ENCODE measurements around the gene ADISSP. TPM values are rescaled to one million over a fixed set of nuclear protein-coding genes. Genes with fewer than 3 reads are reported as not detected.

The ADISSP gene
- total and polyA plus RNA-seq, 7 experiments from 2014 or later = 14.0 to 27.4 (median 20.7) TPM

DNA sequence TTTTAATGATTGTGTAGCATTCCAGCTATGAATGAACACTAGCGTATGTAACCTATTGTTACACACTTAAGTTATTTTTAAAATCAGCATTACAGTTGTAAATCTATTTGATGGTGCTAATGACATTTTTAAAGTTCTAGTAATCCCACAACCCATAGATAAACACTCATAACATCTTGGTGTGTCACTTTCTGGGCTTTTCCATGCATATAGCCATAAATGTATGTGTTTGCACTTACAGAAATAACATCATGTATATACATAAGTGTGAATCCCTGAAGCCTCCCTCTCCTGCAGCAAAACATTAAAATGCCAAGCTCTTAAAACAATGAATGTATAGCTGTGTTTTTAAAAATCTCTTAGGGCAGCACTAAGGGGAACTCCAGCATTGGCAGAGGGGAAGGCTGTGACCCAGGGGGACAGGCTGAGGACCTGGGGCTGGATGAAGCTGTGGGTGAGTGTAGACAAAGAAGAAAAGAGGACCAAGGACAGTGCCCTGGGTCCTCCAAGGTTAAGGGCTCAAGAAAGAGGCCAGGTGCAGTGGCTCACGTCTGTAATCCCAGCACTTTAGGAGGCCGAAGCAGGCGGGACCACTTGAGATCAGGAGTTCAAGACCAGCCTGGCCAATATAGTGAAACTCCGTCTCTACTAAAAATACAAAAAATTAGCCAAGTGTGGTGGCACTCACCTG is 19.9 kb upstream of the ADISSP start:
- Mint-ChIP-seq H3K9me3 (peaks cover 0 to 1% (median 0%) of the 10 kb centered on the region in 11 donors), H3K36me3 (peaks cover 0 to 5% (median 0%) of the 10 kb centered on the region in 5 donors), H3K4me3 (peak overlapping the region; percentile 60 to 80 (median 72)), H3K27ac (peak overlapping the region; percentile 28 to 82 (median 72)), H3K4me1 (peaks cover 28 to 41% (median 38%) of the 10 kb centered on the region in 7 donors), H3K27me3 (peaks cover 0 to 12% (median 0%) of the 10 kb centered on the region in 5 donors)
- POLR2A ChIA-PET = interaction anchor here (1.1 to 6.0 kb wide), 7 partner anchors 9 to 66 kb away, joined by 3 to 85 read pairs (median 8); partner anchors contain the start of genes ADISSP and AP5S1
- H3K9me3 ChIP-seq (ENCODE audit: control insufficient read depth in 2 of 3, low read length in 3 of 3) = no peaks in the 10 kb centered on the region
- ATAC-seq (no peak), DNase-seq (no peak)
- peaks cover 0 to 7% (median 0%) of the 10 kb centered on the region in 3 experiments for H3K36me3 ChIP-seq (ENCODE audit: control insufficient read depth in 2 of 3, insufficient read depth in 3 of 3, low read length in 3 of 3)
- H3K27ac ChIP-seq (ENCODE audit: low read depth, low read length) = peak overlapping the region; percentile 55
- no peaks in the 10 kb centered on the region for H3K27me3 ChIP-seq (ENCODE audit: control insufficient read depth in 2 of 2, insufficient read depth in 2 of 2, low read length in 2 of 2)
- CTCF ChIA-PET = interaction anchor here (0.7 to 8.4 kb wide), 10 partner anchors 9 to 298 kb away, joined by 3 to 82 read pairs (median 4); partner anchors contain the start of genes AP5S1 and CDC25B
- intact Hi-C loops (cut with micrococcal nuclease) = loop anchor here (1.0 to 2.0 kb wide), 3 partner anchors 9 to 101 kb away; partner anchors contain the start of genes CDC25B (in 1 of the 2), MAVS (in 1 of the 2) and PANK2 (in 1 of the 2)
- H3K4me1 ChIP-seq (ENCODE audit: control insufficient read depth in 2 of 2, insufficient read depth in 2 of 2, low read length in 2 of 2) = peaks cover 7 to 9% of the 10 kb centered on the region in 2 donors
- peak overlapping the region; percentile 29 for H3K4me3 ChIP-seq (ENCODE audit: low read length)

DNA sequence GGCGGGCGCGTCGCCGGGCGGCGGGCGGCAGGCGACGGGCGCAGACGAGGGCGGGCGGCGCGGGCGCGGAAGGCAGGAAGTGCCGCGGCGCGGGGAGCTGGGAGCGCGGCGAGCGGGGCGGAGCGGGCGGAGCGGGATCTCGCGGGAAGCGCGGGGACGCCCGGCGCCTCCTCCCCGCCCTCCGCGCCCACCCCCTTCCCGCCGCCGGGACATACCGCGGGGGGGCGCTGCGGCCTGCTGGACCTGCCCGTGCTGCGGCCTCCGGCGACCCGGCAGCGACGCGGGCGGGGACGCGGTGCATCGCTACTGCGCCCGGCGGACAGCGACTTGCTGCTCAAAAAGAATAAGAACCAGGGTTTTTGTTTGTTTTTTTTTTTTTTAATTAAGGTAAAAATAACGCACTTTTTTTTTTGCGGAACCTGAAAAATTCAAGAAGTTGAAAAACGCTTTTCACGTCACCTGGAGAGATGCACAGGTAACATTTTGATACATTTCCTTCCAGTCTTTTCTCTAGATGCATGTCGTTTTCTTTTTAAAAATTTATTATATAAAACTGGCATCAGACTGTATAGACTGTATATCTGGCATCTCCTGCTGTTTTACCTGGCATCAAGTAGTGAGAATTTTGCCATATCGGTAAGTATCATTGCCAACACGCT is 19.2 kb upstream of the ADISSP start, which contains the start of gene CENPB:
Gene CENPB (minus strand): TSS at position 76 of the 659 bp plus-strand sequence. CDS start 257 bp downstream, outside the sequence.
- peaks cover 0 to 1% (median 0%) of the 10 kb centered on the region in 11 donors for H3K9me3 Mint-ChIP-seq
- peaks cover 30 to 45% (median 41%) of the 10 kb centered on the region in 7 donors for H3K4me1 Mint-ChIP-seq
- peaks cover 0 to 12% (median 0%) of the 10 kb centered on the region in 5 donors for H3K27me3 Mint-ChIP-seq
- H3K36me3 Mint-ChIP-seq = peaks cover 0 to 5% (median 0%) of the 10 kb centered on the region in 5 donors
- ChIA-PET POLR2A (interaction anchor here (0.8 to 6.0 kb wide), 10 partner anchors 8 to 222 kb away, joined by 3 to 85 read pairs (median 6); partner anchors contain the start of genes ADISSP, AP5S1 and CDC25B), CTCF (interaction anchor here (0.7 to 8.4 kb wide), 12 partner anchors 9 to 299 kb away, joined by 3 to 82 read pairs (median 4); partner anchors contain the start of genes AP5S1 and CDC25B)
- no peaks in the 10 kb centered on the region for H3K27me3 ChIP-seq (ENCODE audit: control insufficient read depth in 2 of 2, insufficient read depth in 2 of 2, low read length in 2 of 2)
- H3K4me3 Mint-ChIP-seq = peak within 1 kb of the TSS; percentile 76 to 87 (median 83)
- peaks cover 7 to 9% of the 10 kb centered on the region in 2 donors for H3K4me1 ChIP-seq (ENCODE audit: control insufficient read depth in 2 of 2, insufficient read depth in 2 of 2, low read length in 2 of 2)
- peak within 1 kb of the TSS; percentile 51 to 90 (median 76) for H3K27ac Mint-ChIP-seq
- intact Hi-C loops (cut with micrococcal nuclease) = loop anchor here (1.0 to 2.0 kb wide), 10 partner anchors 10 to 299 kb away; partner anchors contain the start of genes AP5S1 (in 2 of the 2), CDC25B (in 2 of the 2), MAVS (in 2 of the 2) and PANK2 (in 1 of the 2)
- peak; percentile 74 to 98 (median 88) for DNase-seq
- H3K9me3 ChIP-seq (ENCODE audit: control insufficient read depth in 2 of 3, low read length in 3 of 3) = no peaks in the 10 kb centered on the region
- peak; percentile 96 for ATAC-seq
- H3K36me3 ChIP-seq (ENCODE audit: control insufficient read depth in 2 of 3, insufficient read depth in 3 of 3, low read length in 3 of 3) = peaks cover 0 to 7% (median 0%) of the 10 kb centered on the region in 3 experiments
- peak within 1 kb of the TSS; percentile 62 for H3K27ac ChIP-seq (ENCODE audit: low read depth, low read length)
- H3K4me3 ChIP-seq (ENCODE audit: low read length) = peak within 1 kb of the TSS; percentile 29

GRCh38 chr20:3786126-3786484 is 18.6 kb upstream of the ADISSP start:
- intact Hi-C loops (cut with micrococcal nuclease) = loop anchor here (1.0 to 2.0 kb wide), 10 partner anchors 10 to 299 kb away; partner anchors contain the start of genes AP5S1 (in 2 of the 2), MAVS (in 2 of the 2), CDC25B (in 1 of the 2) and PANK2 (in 1 of the 2)
- Histone ChIP-seq H3K4me3 (ENCODE audit: low read length) (no peak overlapping the region), H3K27me3 (ENCODE audit: control insufficient read depth in 2 of 2, insufficient read depth in 2 of 2, low read length in 2 of 2) (no peaks in the 10 kb centered on the region), H3K36me3 (ENCODE audit: control insufficient read depth in 2 of 3, insufficient read depth in 3 of 3, low read length in 3 of 3) (peaks cover 0 to 7% (median 0%) of the 10 kb centered on the region in 3 experiments), H3K9me3 (ENCODE audit: control insufficient read depth in 2 of 3, low read length in 3 of 3) (no peaks in the 10 kb centered on the region), H3K4me1 (ENCODE audit: control insufficient read depth in 2 of 2, insufficient read depth in 2 of 2, low read length in 2 of 2) (peaks cover 9 to 10% of the 10 kb centered on the region in 2 donors), H3K27ac (ENCODE audit: low read depth, low read length) (peak overlapping the region; percentile 62)
- CTCF ChIA-PET = interaction anchor here (0.6 to 8.4 kb wide), 8 partner anchors 10 to 299 kb away, joined by 3 to 82 read pairs (median 3); partner anchors contain the start of genes AP5S1 and CDC25B
- ATAC-seq = peak; percentile 35
- POLR2A ChIA-PET = interaction anchor here (0.8 to 6.0 kb wide), 8 partner anchors 8 to 223 kb away, joined by 3 to 85 read pairs (median 6); partner anchors contain the start of genes ADISSP, AP5S1 and CDC25B
- Mint-ChIP-seq H3K4me1 (peaks cover 36 to 51% (median 48%) of the 10 kb centered on the region in 7 donors), H3K27me3 (peaks cover 0 to 7% (median 0%) of the 10 kb centered on the region in 5 donors), H3K4me3 (peak overlapping the region; percentile 76 to 87 (median 83)), H3K27ac (peak overlapping the region; percentile 51 to 90 (median 74)), H3K36me3 (peaks cover 0 to 5% (median 0%) of the 10 kb centered on the region in 5 donors), H3K9me3 (peaks cover 0 to 1% (median 0%) of the 10 kb centered on the region in 11 donors)
- peak in 5 of 9 donors; percentile 30 to 46 (median 43) for DNase-seq

DNA sequence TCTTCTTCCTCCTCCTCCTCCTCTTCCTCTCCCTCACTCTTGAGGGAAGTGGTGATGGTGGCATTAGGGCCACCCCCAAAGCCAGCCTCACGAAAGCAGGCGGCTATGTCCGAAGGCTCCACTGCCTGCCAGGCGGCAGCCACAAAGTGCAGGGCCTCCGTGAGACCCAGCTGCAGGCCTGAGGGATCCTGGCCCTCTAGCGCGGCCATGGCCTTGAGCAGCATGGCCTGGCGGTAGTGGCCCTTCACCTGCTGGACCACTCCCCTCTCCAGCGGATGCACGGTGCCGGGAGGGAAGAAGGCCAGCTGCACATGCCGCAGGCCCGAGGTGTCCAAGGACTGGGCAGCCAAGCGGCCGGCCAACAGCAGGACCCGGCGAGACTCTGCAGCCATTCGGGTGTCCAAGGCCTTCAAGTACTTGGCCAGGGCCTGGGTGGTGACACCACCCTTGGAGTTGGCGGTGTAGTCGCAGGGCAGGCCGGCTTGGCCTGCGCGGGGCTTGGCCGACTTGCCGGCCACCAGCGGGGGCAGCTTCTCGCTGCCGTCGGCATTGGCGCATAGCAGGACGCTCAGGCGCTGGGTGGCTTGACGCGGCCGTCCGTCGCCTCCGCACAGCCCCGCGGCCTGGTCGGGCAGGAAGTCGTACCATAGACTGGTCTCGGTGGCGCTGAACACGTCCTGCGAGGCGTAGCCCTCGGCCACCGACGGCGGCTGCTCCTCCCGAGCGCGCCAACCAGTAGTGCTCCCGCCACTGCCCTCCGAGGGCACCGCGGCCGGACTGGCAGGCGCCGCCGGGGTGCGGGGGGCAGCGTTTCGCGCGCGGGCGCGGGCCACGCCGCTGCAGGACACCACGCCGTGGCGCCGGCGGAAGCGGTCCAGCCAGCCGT is 17.9 kb upstream of the ADISSP start:
- CTCF ChIA-PET = interaction anchor here (0.6 to 8.4 kb wide), 6 partner anchors 17 to 106 kb away, joined by 3 to 82 read pairs (median 4); partner anchors contain the start of gene AP5S1
- Mint-ChIP-seq H3K27ac (peak overlapping the region in 7 of 9 donors; percentile 52 to 84 (median 73)), H3K4me1 (peaks cover 38 to 56% (median 53%) of the 10 kb centered on the region in 7 donors), H3K4me3 (peak overlapping the region in 7 of 10 donors; percentile 18 to 82 (median 57)), H3K36me3 (peaks cover 0 to 5% (median 0%) of the 10 kb centered on the region in 5 donors), H3K27me3 (peaks cover 0 to 9% (median 0%) of the 10 kb centered on the region in 5 donors), H3K9me3 (peaks cover 0 to 1% (median 0%) of the 10 kb centered on the region in 11 donors)
- H3K27ac ChIP-seq (ENCODE audit: low read depth, low read length) = peak overlapping the region; percentile 62
- POLR2A ChIA-PET = interaction anchor here (0.9 to 6.0 kb wide), 7 partner anchors 10 to 70 kb away, joined by 3 to 85 read pairs (median 4); partner anchors contain the start of genes ADISSP, AP5S1 and CDC25B
- no peak overlapping the region for H3K4me3 ChIP-seq (ENCODE audit: low read length)
- H3K27me3 ChIP-seq (ENCODE audit: control insufficient read depth in 2 of 2, insufficient read depth in 2 of 2, low read length in 2 of 2) = no peaks in the 10 kb centered on the region
- H3K36me3 ChIP-seq (ENCODE audit: control insufficient read depth in 2 of 3, insufficient read depth in 3 of 3, low read length in 3 of 3) = peaks cover 0 to 7% (median 0%) of the 10 kb centered on the region in 3 experiments
- intact Hi-C loops (cut with micrococcal nuclease) = loop anchor here (1.0 to 2.0 kb wide), 10 partner anchors 11 to 300 kb away; partner anchors contain the start of genes AP5S1 (in 2 of the 2), MAVS (in 2 of the 2), CDC25B (in 1 of the 2) and PANK2 (in 1 of the 2)
- no peak for ATAC-seq
- peaks cover 12 to 13% of the 10 kb centered on the region in 2 donors for H3K4me1 ChIP-seq (ENCODE audit: control insufficient read depth in 2 of 2, insufficient read depth in 2 of 2, low read length in 2 of 2)
- H3K9me3 ChIP-seq (ENCODE audit: control insufficient read depth in 2 of 3, low read length in 3 of 3) = no peaks in the 10 kb centered on the region
- DNase-seq = no peak

- CTCF ChIA-PET = interaction anchor here (0.7 to 8.4 kb wide), 3 partner anchors 16 to 58 kb away, joined by 3 to 82 read pairs (median 7); partner anchors contain the start of gene AP5S1
- H3K4me3 Mint-ChIP-seq = peak overlapping the region; percentile 18 to 81 (median 54)
- peak overlapping the region; percentile 62 for H3K27ac ChIP-seq (ENCODE audit: low read depth, low read length)
- H3K4me1 Mint-ChIP-seq = peaks cover 38 to 59% (median 56%) of the 10 kb centered on the region in 7 donors
- H3K27me3 ChIP-seq (ENCODE audit: control insufficient read depth in 2 of 2, insufficient read depth in 2 of 2, low read length in 2 of 2) = no peaks in the 10 kb centered on the region
- no peaks in the 10 kb centered on the region for H3K9me3 ChIP-seq (ENCODE audit: control insufficient read depth in 2 of 3, low read length in 3 of 3)
- peaks cover 12 to 13% of the 10 kb centered on the region in 2 donors for H3K4me1 ChIP-seq (ENCODE audit: control insufficient read depth in 2 of 2, insufficient read depth in 2 of 2, low read length in 2 of 2)
- H3K4me3 ChIP-seq (ENCODE audit: low read length) = no peak overlapping the region
- intact Hi-C loops (cut with micrococcal nuclease) = no loop called here
- peaks cover 0 to 7% (median 0%) of the 10 kb centered on the region in 3 experiments for H3K36me3 ChIP-seq (ENCODE audit: control insufficient read depth in 2 of 3, insufficient read depth in 3 of 3, low read length in 3 of 3)
- H3K36me3 Mint-ChIP-seq = peaks cover 0 to 5% (median 0%) of the 10 kb centered on the region in 5 donors
- H3K27me3 Mint-ChIP-seq = peaks cover 0 to 12% (median 0%) of the 10 kb centered on the region in 5 donors
- H3K27ac Mint-ChIP-seq = peak overlapping the region in 7 of 9 donors; percentile 53 to 84 (median 73)
- H3K9me3 Mint-ChIP-seq = peaks cover 0 to 1% (median 0%) of the 10 kb centered on the region in 11 donors
- ATAC-seq (no peak), DNase-seq (no peak)
- POLR2A ChIA-PET = interaction anchor here (0.9 to 6.0 kb wide), 4 partner anchors 11 to 35 kb away, joined by 3 to 85 read pairs (median 6); partner anchors contain the start of genes ADISSP, AP5S1 and CDC25B
Measured at GRCh38 chr20:3784863-3785239, 17.3 kb upstream of the ADISSP start.
